NB4 (cell line): ENCODE results near the gene SEC23A.

Experiments used
- MYC ChIP-seq: IDR thresholded peaks from 2 replicates; pipeline ENCODE4 v1.6.1; 2011; ENCODE audit warnings: low read depth, low read length
- POLR2A ChIP-seq: IDR thresholded peaks from 2 replicates; pipeline ENCODE4 v1.6.1; 2011; ENCODE audit warnings: mild to moderate bottlenecking; ENCODE audit not compliant: insufficient read length; ENCODE audit errors: extremely low read depth
- TF ChIP-seq, protein P1 (sequence below): IDR thresholded peaks from one replicate; pipeline ENCODE4 v1.5.1; 2012; ENCODE audit warnings: low read depth, low read length
- TF ChIP-seq, protein P2 (sequence below): IDR thresholded peaks from 2 replicates; pipeline ENCODE4 v1.6.1; 2011; ENCODE audit warnings: low read depth, low read length

GRCh38 chr14:39023939-39024871 lies 78.8 kb downstream of the SEC23A start:
- TF ChIP-seq, protein P1, sequence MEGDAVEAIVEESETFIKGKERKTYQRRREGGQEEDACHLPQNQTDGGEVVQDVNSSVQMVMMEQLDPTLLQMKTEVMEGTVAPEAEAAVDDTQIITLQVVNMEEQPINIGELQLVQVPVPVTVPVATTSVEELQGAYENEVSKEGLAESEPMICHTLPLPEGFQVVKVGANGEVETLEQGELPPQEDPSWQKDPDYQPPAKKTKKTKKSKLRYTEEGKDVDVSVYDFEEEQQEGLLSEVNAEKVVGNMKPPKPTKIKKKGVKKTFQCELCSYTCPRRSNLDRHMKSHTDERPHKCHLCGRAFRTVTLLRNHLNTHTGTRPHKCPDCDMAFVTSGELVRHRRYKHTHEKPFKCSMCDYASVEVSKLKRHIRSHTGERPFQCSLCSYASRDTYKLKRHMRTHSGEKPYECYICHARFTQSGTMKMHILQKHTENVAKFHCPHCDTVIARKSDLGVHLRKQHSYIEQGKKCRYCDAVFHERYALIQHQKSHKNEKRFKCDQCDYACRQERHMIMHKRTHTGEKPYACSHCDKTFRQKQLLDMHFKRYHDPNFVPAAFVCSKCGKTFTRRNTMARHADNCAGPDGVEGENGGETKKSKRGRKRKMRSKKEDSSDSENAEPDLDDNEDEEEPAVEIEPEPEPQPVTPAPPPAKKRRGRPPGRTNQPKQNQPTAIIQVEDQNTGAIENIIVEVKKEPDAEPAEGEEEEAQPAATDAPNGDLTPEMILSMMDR, result no peak
- TF ChIP-seq POLR2A (no peak), MYC (no peak)
- TF ChIP-seq, protein P2, sequence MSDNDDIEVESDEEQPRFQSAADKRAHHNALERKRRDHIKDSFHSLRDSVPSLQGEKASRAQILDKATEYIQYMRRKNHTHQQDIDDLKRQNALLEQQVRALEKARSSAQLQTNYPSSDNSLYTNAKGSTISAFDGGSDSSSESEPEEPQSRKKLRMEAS, result no peak
